ENCODE results near the gene FRMPD1. TPM values are rescaled to one million over a fixed set of nuclear protein-coding genes. Genes with fewer than 3 reads are reported as not detected.

Gene FRMPD1
- total and polyA plus RNA-seq, 2 donors (not counting 1 experiment from before 2014, with no cell fraction given): not detected

GRCh38 chr9:37784616-37785483, 134.1 kb downstream of the FRMPD1 start, which contains the start of gene EXOSC3:
TSS of gene EXOSC3 (minus strand) at chr9:37785064. CDS start at chr9:37785044, 20 bp downstream.
- DNase-seq (ENCODE audit: low read depth in 2 of 2): peak; percentile 90
- H3K4me3 ChIP-seq (replicated peaks in 1 of 4; ENCODE audit: control extremely low read depth in 1 of 4, insufficient read depth in 1 of 4, low read depth in 3 of 4, low read length in 4 of 4): peak within 1 kb of the TSS; percentile 77 to 97 (median 86)
- H3K4me2 ChIP-seq (ENCODE audit: extremely low read depth, insufficient read depth, low read length): peak within 1 kb of the TSS; percentile 81
- H4K20me1 ChIP-seq (ENCODE audit: control insufficient read depth, extremely low read depth, insufficient read depth, low read length): no peaks in the 10 kb centered on the region
- H2AFZ ChIP-seq (ENCODE audit: low read length): peak within 1 kb of the TSS; percentile 96
- no peaks in the 10 kb centered on the region for H3K9me3 ChIP-seq (ENCODE audit: control insufficient read depth, insufficient read depth, low read depth, low read length)
- H3K27me3 ChIP-seq (ENCODE audit: control insufficient read depth, insufficient read depth, low read length): no peaks in the 10 kb centered on the region
- peaks cover 4% of the 10 kb centered on the region for H3K36me3 ChIP-seq (ENCODE audit: control insufficient read depth, insufficient read depth, low read length)
- peak within 1 kb of the TSS; percentile 84 for H3K27ac ChIP-seq (ENCODE audit: insufficient read depth, low read length)
- H3K9ac ChIP-seq (ENCODE audit: insufficient read depth, low read length): peak within 1 kb of the TSS; percentile 85
- H3K4me1 ChIP-seq (ENCODE audit: control insufficient read depth, extremely low read depth, insufficient read depth, low read length): peaks cover 4% of the 10 kb centered on the region
- TF ChIP-seq EZH2 (IDR thresholded peaks at IDR 0.05; ENCODE audit: low read length, missing control alignments): no peak
- TF ChIP-seq, protein P1, sequence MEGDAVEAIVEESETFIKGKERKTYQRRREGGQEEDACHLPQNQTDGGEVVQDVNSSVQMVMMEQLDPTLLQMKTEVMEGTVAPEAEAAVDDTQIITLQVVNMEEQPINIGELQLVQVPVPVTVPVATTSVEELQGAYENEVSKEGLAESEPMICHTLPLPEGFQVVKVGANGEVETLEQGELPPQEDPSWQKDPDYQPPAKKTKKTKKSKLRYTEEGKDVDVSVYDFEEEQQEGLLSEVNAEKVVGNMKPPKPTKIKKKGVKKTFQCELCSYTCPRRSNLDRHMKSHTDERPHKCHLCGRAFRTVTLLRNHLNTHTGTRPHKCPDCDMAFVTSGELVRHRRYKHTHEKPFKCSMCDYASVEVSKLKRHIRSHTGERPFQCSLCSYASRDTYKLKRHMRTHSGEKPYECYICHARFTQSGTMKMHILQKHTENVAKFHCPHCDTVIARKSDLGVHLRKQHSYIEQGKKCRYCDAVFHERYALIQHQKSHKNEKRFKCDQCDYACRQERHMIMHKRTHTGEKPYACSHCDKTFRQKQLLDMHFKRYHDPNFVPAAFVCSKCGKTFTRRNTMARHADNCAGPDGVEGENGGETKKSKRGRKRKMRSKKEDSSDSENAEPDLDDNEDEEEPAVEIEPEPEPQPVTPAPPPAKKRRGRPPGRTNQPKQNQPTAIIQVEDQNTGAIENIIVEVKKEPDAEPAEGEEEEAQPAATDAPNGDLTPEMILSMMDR (conservative IDR thresholded peaks at IDR 0.05 in 1 of 2, IDR thresholded peaks at IDR 0.05 in 1 of 2; ENCODE audit: low read depth in 1 of 2, low read length in 2 of 2): no peak
- H3K79me2 ChIP-seq (ENCODE audit: control insufficient read depth, insufficient read depth, low read length): peaks cover 28% of the 10 kb centered on the region

DNA sequence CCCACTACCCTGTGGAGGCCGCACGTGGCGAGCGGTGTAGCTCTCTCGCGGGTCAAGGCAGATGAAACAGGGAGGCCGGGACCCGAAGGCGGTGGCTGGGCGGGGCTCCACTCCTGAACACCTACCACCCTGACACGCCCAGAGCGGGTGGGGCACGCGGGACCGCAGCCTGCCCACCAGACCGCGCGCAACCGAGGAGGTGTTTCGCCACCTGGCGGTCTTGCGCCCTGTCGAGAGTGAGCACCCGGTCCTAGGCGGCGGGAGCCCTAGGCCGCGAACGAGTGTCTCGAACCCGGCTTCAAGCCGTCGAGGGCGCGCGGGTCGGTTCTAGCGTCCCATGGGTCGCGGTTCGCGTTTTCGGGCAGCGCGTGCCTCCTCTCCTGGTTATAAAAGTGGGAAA, 136.3 kb downstream of the FRMPD1 start:
- Histone ChIP-seq H3K27ac (ENCODE audit: insufficient read depth, low read length) (no peak overlapping the region), H3K79me2 (ENCODE audit: control insufficient read depth, insufficient read depth, low read length) (peaks cover 27% of the 10 kb centered on the region), H3K4me1 (ENCODE audit: control insufficient read depth, extremely low read depth, insufficient read depth, low read length) (peaks cover 4% of the 10 kb centered on the region), H3K9ac (ENCODE audit: insufficient read depth, low read length) (no peak overlapping the region), H2AFZ (ENCODE audit: low read length) (no peak overlapping the region), H4K20me1 (ENCODE audit: control insufficient read depth, extremely low read depth, insufficient read depth, low read length) (no peaks in the 10 kb centered on the region), H3K36me3 (ENCODE audit: control insufficient read depth, insufficient read depth, low read length) (peaks cover 4% of the 10 kb centered on the region), H3K27me3 (ENCODE audit: control insufficient read depth, insufficient read depth, low read length) (no peaks in the 10 kb centered on the region), H3K4me3 (replicated peaks in 1 of 4; ENCODE audit: control extremely low read depth in 1 of 4, insufficient read depth in 1 of 4, low read depth in 3 of 4, low read length in 4 of 4) (no peak overlapping the region), H3K4me2 (ENCODE audit: extremely low read depth, insufficient read depth, low read length) (no peak overlapping the region), H3K9me3 (ENCODE audit: control insufficient read depth, insufficient read depth, low read depth, low read length) (no peaks in the 10 kb centered on the region)
- no peak for TF ChIP-seq EZH2 (IDR thresholded peaks at IDR 0.05; ENCODE audit: low read length, missing control alignments)
- TF ChIP-seq, protein P1 (conservative IDR thresholded peaks at IDR 0.05 in 1 of 2, IDR thresholded peaks at IDR 0.05 in 1 of 2; ENCODE audit: low read depth in 1 of 2, low read length in 2 of 2): no peak
- DNase-seq (ENCODE audit: low read depth in 2 of 2): no peak

- Histone ChIP-seq H3K79me2 (ENCODE audit: control insufficient read depth, insufficient read depth, low read length) (peaks cover 15% of the 10 kb centered on the region), H3K4me1 (ENCODE audit: control insufficient read depth, extremely low read depth, insufficient read depth, low read length) (peaks cover under 1% of the 10 kb centered on the region), H3K4me3 (replicated peaks in 1 of 4; ENCODE audit: control extremely low read depth in 1 of 4, insufficient read depth in 1 of 4, low read depth in 3 of 4, low read length in 4 of 4) (no peak overlapping the region), H3K36me3 (ENCODE audit: control insufficient read depth, insufficient read depth, low read length) (no peaks in the 10 kb centered on the region), H3K27ac (ENCODE audit: insufficient read depth, low read length) (no peak overlapping the region), H3K9ac (ENCODE audit: insufficient read depth, low read length) (no peak overlapping the region), H3K9me3 (ENCODE audit: control insufficient read depth, insufficient read depth, low read depth, low read length) (no peaks in the 10 kb centered on the region), H4K20me1 (ENCODE audit: control insufficient read depth, extremely low read depth, insufficient read depth, low read length) (no peaks in the 10 kb centered on the region), H3K27me3 (ENCODE audit: control insufficient read depth, insufficient read depth, low read length) (no peaks in the 10 kb centered on the region), H3K4me2 (ENCODE audit: extremely low read depth, insufficient read depth, low read length) (no peak overlapping the region), H2AFZ (ENCODE audit: low read length) (no peak overlapping the region)
- no peak for DNase-seq (ENCODE audit: low read depth in 2 of 2)
- no peak for TF ChIP-seq EZH2 (IDR thresholded peaks at IDR 0.05; ENCODE audit: low read length, missing control alignments)
- TF ChIP-seq, protein P1 (conservative IDR thresholded peaks at IDR 0.05 in 1 of 2, IDR thresholded peaks at IDR 0.05 in 1 of 2; ENCODE audit: low read depth in 1 of 2, low read length in 2 of 2): no peak
These were observed 137.6 kb downstream of the FRMPD1 start for GRCh38 chr9:37788332-37788731.

All from fibroblast of lung (primary cell).